ENCODE measurements around the gene MEDAG.

The MEDAG gene

GRCh38 chr13:30924721-30925120, 18.6 kb downstream of the MEDAG start:
- TF ChIP-seq ZNF8 (CRISPR knock-in tag; IDR thresholded peaks at IDR 0.05) (no peak), CREB5 (CRISPR knock-in tag; IDR thresholded peaks at IDR 0.05; ENCODE audit: low read depth) (no peak), CSDC2 (CRISPR knock-in tag; IDR thresholded peaks at IDR 0.05) (no peak), TCF4 (CRISPR knock-in tag; IDR thresholded peaks at IDR 0.05; ENCODE audit: borderline replicate concordance) (no peak), ARNTL (CRISPR knock-in tag; IDR thresholded peaks at IDR 0.05; ENCODE audit: borderline replicate concordance, low read depth) (no peak), CSRNP3 (CRISPR knock-in tag; IDR thresholded peaks at IDR 0.05) (no peak), BACH2 (CRISPR knock-in tag; IDR thresholded peaks at IDR 0.05; ENCODE audit: borderline replicate concordance) (no peak), ZFP3 (CRISPR knock-in tag; IDR thresholded peaks at IDR 0.05) (no peak), TSHZ2 (CRISPR knock-in tag; IDR thresholded peaks at IDR 0.05) (no peak), PATZ1 (CRISPR knock-in tag; IDR thresholded peaks at IDR 0.05; ENCODE audit: borderline replicate concordance) (no peak), ISL1 (CRISPR knock-in tag; IDR thresholded peaks at IDR 0.05) (no peak), ZNF70 (CRISPR knock-in tag; IDR thresholded peaks at IDR 0.05) (no peak), ZFP30 (CRISPR knock-in tag; IDR thresholded peaks at IDR 0.05) (no peak), RARB (CRISPR knock-in tag; IDR thresholded peaks at IDR 0.05) (no peak), ESRRG (CRISPR knock-in tag; IDR thresholded peaks at IDR 0.05) (no peak)
- no peak for ATAC-seq

GRCh38 chr13:30925429-30925828, 19.4 kb downstream of the MEDAG start:
- TF ChIP-seq ARNTL (CRISPR knock-in tag; IDR thresholded peaks at IDR 0.05; ENCODE audit: borderline replicate concordance, low read depth) (no peak), ZNF565 (CRISPR knock-in tag; conservative IDR thresholded peaks at IDR 0.05; ENCODE audit: low read depth) (no peak), PPARA (CRISPR knock-in tag; IDR thresholded peaks at IDR 0.05; ENCODE audit: borderline replicate concordance) (no peak), BACH2 (CRISPR knock-in tag; IDR thresholded peaks at IDR 0.05; ENCODE audit: borderline replicate concordance) (no peak), RARB (CRISPR knock-in tag; IDR thresholded peaks at IDR 0.05) (no peak), TOX (CRISPR knock-in tag; IDR thresholded peaks at IDR 0.05; ENCODE audit: borderline replicate concordance) (no peak), CSDC2 (CRISPR knock-in tag; IDR thresholded peaks at IDR 0.05) (no peak), POU6F1 (CRISPR knock-in tag; IDR thresholded peaks at IDR 0.05; ENCODE audit: borderline replicate concordance, low read depth) (no peak), CREB5 (CRISPR knock-in tag; IDR thresholded peaks at IDR 0.05; ENCODE audit: low read depth) (no peak), OSR1 (CRISPR knock-in tag; IDR thresholded peaks at IDR 0.05) (no peak), PATZ1 (CRISPR knock-in tag; IDR thresholded peaks at IDR 0.05; ENCODE audit: borderline replicate concordance) (no peak), SNAI2 (CRISPR knock-in tag; IDR thresholded peaks at IDR 0.05) (no peak)
- no peak for ATAC-seq
